K562 (cell line): Measurements from ENCODE around the gene PPP1R12B. TPM values are rescaled to one million over a fixed set of nuclear protein-coding genes. Genes with fewer than 3 reads are reported as not detected.

Experiments used
- ATAC-seq: fragments of 200-7000 bp; cut with Tn5 transposase; 3 replicates; pipeline ENCODE4 v1.9.1; 2020; ENCODE audit warnings: moderate library complexity
- BruUV-seq: library from RNA; stranded (reverse); fragments of 400-500 nt; replicated peaks from 2 replicates; lab custom pipeline; 2021; lab: Mats Ljungman, UMichigan
- CTCF ChIA-PET: fragments of 300-600 bp; formaldehyde crosslinking; extraction: SDS; loops from one replicate; lab custom pipeline; 2021; ENCODE audit warnings: low intra/inter-chr PET ratio; lab: Yijun Ruan, JAX
- POLR2A ChIA-PET: fragments of 300-600, 350-650 bp; sonication (Branson Sonifier 250); formaldehyde crosslinking; extraction: SDS; loops from one replicate; lab custom pipeline; 2021; ENCODE audit warnings: antibody characterized with exemption, inconsistent platforms; lab: Yijun Ruan, JAX
- DNase-seq, 4 experiments: peaks; one replicate each; pipeline versions ENCODE4 v3.0.0 to v3.0.0-alpha.2; 2011 to 2018; ENCODE audit warnings: low spot score in 3 of 4, mixed read lengths in 3 of 4; ENCODE audit errors: extremely low read depth in 1 of 4
- FAIRE-seq: peaks from 2 replicates; lab custom pipeline; 2011; peaks lifted over from hg19 to GRCh38; lab: Jason Lieb, UNC
- H2AFZ ChIP-seq: 2 replicates; pipeline ENCODE4 v1.6.0; 2011; ENCODE audit warnings: low read depth, low read length, control low read depth, inconsistent platforms
- H3K27ac ChIP-seq: fragments of 200-600 bp; 3 replicates; pipeline ENCODE4 v1.8.0; 2011; ENCODE audit warnings: low read depth, mild to moderate bottlenecking, control low read depth, inconsistent platforms, low read length, moderate library complexity, mixed read lengths; ENCODE audit errors: extremely low read depth
- H3K27me3 ChIP-seq, 2 experiments: fragments of 300-600 bp in 1 of 2; 2 replicates in 1 of 2; 3 replicates in 1 of 2; pipeline versions ENCODE4 v1.6.0 to v1.8.0; 2011; ENCODE audit warnings: inconsistent platforms in 2 of 2, low read length in 2 of 2, mild to moderate bottlenecking in 1 of 2, mixed read lengths in 1 of 2, moderate library complexity in 1 of 2; ENCODE audit not compliant: control insufficient read depth in 2 of 2, insufficient read depth in 2 of 2
- H3K36me3 ChIP-seq: fragments of 300-600 bp; 3 replicates; pipeline ENCODE4 v1.8.0; 2011; ENCODE audit warnings: mild to moderate bottlenecking, low read length, inconsistent platforms; ENCODE audit not compliant: control insufficient read depth, insufficient read depth
- H3K4me1 ChIP-seq, 2 experiments: fragments of 200-600 bp in 1 of 2; replicated peaks in 1 of 2; 2 replicates in 1 of 2; 3 replicates in 1 of 2; pipeline versions ENCODE4 v1.5.1 to v1.8.0; 2011; ENCODE audit warnings: inconsistent platforms in 2 of 2, low read length in 2 of 2, mild to moderate bottlenecking in 1 of 2, mixed read lengths in 1 of 2, moderate library complexity in 1 of 2; ENCODE audit not compliant: control insufficient read depth in 2 of 2, insufficient read depth in 2 of 2
- H3K4me2 ChIP-seq: 2 replicates; pipeline ENCODE4 v1.6.1; 2011; ENCODE audit warnings: low read length, control low read depth, inconsistent platforms, mixed read lengths; ENCODE audit not compliant: insufficient read depth
- H3K4me3 ChIP-seq: fragments of 200-600 bp; sonication (generic), shearing (Covaris generic); 2 replicates; pipeline ENCODE4 v1.5.1; 2016; ENCODE audit warnings: control low read depth, inconsistent platforms
- H3K79me2 ChIP-seq: fragments of 200-600 bp; 3 replicates; pipeline ENCODE4 v1.8.0; 2011; ENCODE audit warnings: low read length, inconsistent platforms; ENCODE audit not compliant: control insufficient read depth, insufficient read depth
- H3K9ac ChIP-seq, 2 experiments: 2 replicates each; pipeline versions ENCODE4 v1.6.0 to v1.6.1; 2011; ENCODE audit warnings: low read depth in 2 of 2, low read length in 2 of 2, control low read depth in 1 of 2, inconsistent platforms in 1 of 2, mild to moderate bottlenecking in 1 of 2, mixed read lengths in 1 of 2; ENCODE audit not compliant: insufficient read depth in 1 of 2
- H3K9me1 ChIP-seq: one replicate; pipeline ENCODE4 v1.6.0; 2011; ENCODE audit warnings: inconsistent platforms, mild to moderate bottlenecking, low read length, moderate library complexity; ENCODE audit not compliant: control insufficient read depth, insufficient read depth
- H3K9me3 ChIP-seq: replicated peaks from 2 replicates; pipeline ENCODE4 v1.5.1; 2011; ENCODE audit warnings: low read depth, low read length, inconsistent platforms; ENCODE audit not compliant: control insufficient read depth, insufficient read depth
- H4K20me1 ChIP-seq: replicated peaks from 2 replicates; pipeline ENCODE4 v1.6.1; 2011; ENCODE audit warnings: low read length, inconsistent platforms, mixed read lengths; ENCODE audit not compliant: control insufficient read depth, insufficient read depth
- E2F4 ChIP-seq: sonication (generic); formaldehyde crosslinking; IDR thresholded peaks from 2 replicates; pipeline ENCODE4 v1.8.0; 2022; ENCODE audit warnings: mild to moderate bottlenecking, low read depth, missing genetic modification reagents
- GATAD2A ChIP-seq: fragments of 450-650 bp; IDR thresholded peaks from 2 replicates; pipeline ENCODE4 v1.6.1; 2017
- MBD2 ChIP-seq: sonication (generic); IDR thresholded peaks from 2 replicates; pipeline ENCODE4 v1.6.1; 2016; ENCODE audit warnings: low read depth, borderline replicate concordance
- NONO ChIP-seq, 2 experiments: fragments of 200-400 bp in 1 of 2; fragments of 450-650 bp in 1 of 2; formaldehyde crosslinking in 1 of 2; IDR thresholded peaks; 2 replicates each; pipeline ENCODE4 v1.6.1; 2017; ENCODE audit warnings: low read depth in 2 of 2, mild to moderate bottlenecking in 2 of 2, moderate library complexity in 2 of 2, low read length in 1 of 2
- REST ChIP-seq, 2 experiments: fragments of 450-650 bp; formaldehyde crosslinking in 1 of 2; IDR thresholded peaks; 2 replicates each; pipeline versions ENCODE4 v1.4.0 to v1.6.1; 2014 to 2020; ENCODE audit warnings: mild to moderate bottlenecking in 2 of 2, borderline replicate concordance in 1 of 2, low read depth in 1 of 2
- WGBS: fragments of 100-300 bp; shearing (Covaris generic); methylation state at CpG from one replicate; pipeline ENCODE4 v1.1.6; 2016; ENCODE audit warnings: low coverage, mixed read lengths; ENCODE audit not compliant: insufficient coverage; ENCODE audit errors: missing lambda C conversion rate; 5-methylcytosine and 5-hydroxymethylcytosine counted together
- in situ Hi-C: fragments of 300-500 bp; cut with MboI; formaldehyde crosslinking; loops from 4 replicates; pipeline ENCODE4 v1.15.0; 2018; ENCODE audit warnings: inconsistent platforms, mixed read lengths
- intact Hi-C: fragments of 100-400 bp; cut with micrococcal nuclease; formaldehyde crosslinking; loops from 2 replicates; pipeline ENCODE4 v1.14.2; 2022
- polyA plus RNA-seq, 8 experiments: library from polyadenylated mRNA; depleted of rRNA in 4 of 8; stranded (reverse) in 5 of 8; unstranded in 3 of 8; fragments of >200 nt; fragmentation: Nextera tagmentation in 2 of 8; fragmentation: Illumina TruSeq in 1 of 8; extraction: Ambion mirVana in 2 of 8; extraction: Trizol in 1 of 8; gene quantifications; 2 replicates each; pipeline versions ENCODE4 v1.2.1 to v1.2.3, GENCODE V29; 2011 to 2014; ENCODE audit warnings: inconsistent platforms in 1 of 8, missing spikeins in 1 of 8
- total RNA-seq, 7 experiments: library from RNA; depleted of rRNA in 6 of 7; stranded (reverse); fragments of >200 nt in 6 of 7; fragmentation: Illumina TruSeq in 2 of 7; extraction: Trizol in 2 of 7; gene quantifications; 2 replicates each; pipeline versions ENCODE4 v1.2.1 to v1.2.3, GENCODE V29; 2011 to 2021; ENCODE audit warnings: low replicate concordance in 1 of 7
- TF ChIP-seq, protein P1 (sequence below): fragments of 450-650 bp; formaldehyde crosslinking; IDR thresholded peaks from 2 replicates; pipeline ENCODE4 v1.4.0; 2020; ENCODE audit warnings: mild to moderate bottlenecking, mixed read lengths
- TF ChIP-seq, protein P2 (sequence below): IDR thresholded peaks from 2 replicates; pipeline ENCODE4 v1.6.1; 2014; ENCODE audit warnings: antibody characterized with exemption

PPP1R12B gene
- total and polyA plus RNA-seq, 9 of the 15 experiments (the other 6 are each of a cell fraction or from before 2014, with no cell fraction given) = 0.73 to 16.9 (median 13.6) TPM

DNA sequence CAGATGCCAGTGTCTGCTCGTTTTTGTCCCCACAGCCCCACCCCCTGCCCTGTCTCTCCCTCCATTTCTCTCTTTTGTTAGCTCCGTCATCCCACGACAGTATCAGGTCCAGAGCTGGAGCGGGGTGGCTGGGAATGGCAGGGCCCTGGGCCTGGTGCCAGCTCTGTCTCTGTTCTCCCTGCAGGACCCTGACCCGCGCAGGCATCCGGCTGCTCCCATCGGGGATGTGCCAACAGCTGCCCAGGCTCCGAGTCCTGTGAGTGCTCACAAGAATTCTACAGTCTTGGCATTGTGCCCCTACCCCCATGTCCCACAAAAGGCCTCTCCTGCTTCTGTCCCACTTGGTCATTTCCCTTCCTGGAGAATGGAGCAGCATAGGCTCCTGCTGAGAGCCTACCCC lies 44.1 kb upstream of the PPP1R12B start:
- intact Hi-C loops = no loop called here
- Histone ChIP-seq H3K9me3 (no peaks in the 10 kb centered on the region), H3K4me2 (no peak overlapping the region), H3K9ac (no peak overlapping the region), H3K4me1 (no peaks in the 10 kb centered on the region), H2AFZ (no peak overlapping the region), H4K20me1 (peaks cover 8% of the 10 kb centered on the region), H3K4me3 (no peak overlapping the region), H3K27me3 (peaks cover 41 to 91% of the 10 kb centered on the region in 2 experiments), H3K36me3 (no peaks in the 10 kb centered on the region), H3K79me2 (no peaks in the 10 kb centered on the region), H3K27ac (no peak overlapping the region), H3K9me1 (peaks cover 5% of the 10 kb centered on the region)
- WGBS = 0% methylated on average over 9 of the region's 9 CpGs
- FAIRE-seq = no peak
- ATAC-seq = no peak
- ChIA-PET CTCF (no interaction called here), POLR2A (interaction anchor here (0.5 to 1.4 kb wide), 3 partner anchors 21 to 266 kb away, joined by 3 read pairs; no protein-coding TSS in a partner anchor)
- DNase-seq = no peak
- no TSS peak for BruUV-seq
- in situ Hi-C loops = loop anchor here (25.0 kb wide), 1 partner anchor 92 kb away; no protein-coding TSS in a partner anchor
- TF ChIP-seq E2F4 (CRISPR knock-in tag) (no peak), NONO (IDR thresholded peaks at IDR 0.05; ENCODE audit: low read depth in 2 of 2, low read length in 1 of 2) (no peak), REST (IDR thresholded peaks at IDR 0.05; ENCODE audit: borderline replicate concordance) (no peak), REST (CRISPR knock-in tag; IDR thresholded peaks at IDR 0.05; ENCODE audit: low read depth) (no peak), GATAD2A (no peak), MBD2 (no peak)
- TF ChIP-seq, protein P1, sequence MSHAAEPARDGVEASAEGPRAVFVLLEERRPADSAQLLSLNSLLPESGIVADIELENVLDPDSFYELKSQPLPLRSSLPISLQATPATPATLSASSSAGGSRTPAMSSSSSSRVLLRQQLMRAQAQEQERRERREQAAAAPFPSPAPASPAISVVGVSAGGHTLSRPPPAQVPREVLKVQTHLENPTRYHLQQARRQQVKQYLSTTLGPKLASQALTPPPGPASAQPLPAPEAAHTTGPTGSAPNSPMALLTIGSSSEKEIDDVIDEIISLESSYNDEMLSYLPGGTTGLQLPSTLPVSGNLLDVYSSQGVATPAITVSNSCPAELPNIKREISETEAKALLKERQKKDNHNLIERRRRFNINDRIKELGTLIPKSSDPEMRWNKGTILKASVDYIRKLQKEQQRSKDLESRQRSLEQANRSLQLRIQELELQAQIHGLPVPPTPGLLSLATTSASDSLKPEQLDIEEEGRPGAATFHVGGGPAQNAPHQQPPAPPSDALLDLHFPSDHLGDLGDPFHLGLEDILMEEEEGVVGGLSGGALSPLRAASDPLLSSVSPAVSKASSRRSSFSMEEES (CRISPR knock-in tag) = no peak
- TF ChIP-seq, protein P2, sequence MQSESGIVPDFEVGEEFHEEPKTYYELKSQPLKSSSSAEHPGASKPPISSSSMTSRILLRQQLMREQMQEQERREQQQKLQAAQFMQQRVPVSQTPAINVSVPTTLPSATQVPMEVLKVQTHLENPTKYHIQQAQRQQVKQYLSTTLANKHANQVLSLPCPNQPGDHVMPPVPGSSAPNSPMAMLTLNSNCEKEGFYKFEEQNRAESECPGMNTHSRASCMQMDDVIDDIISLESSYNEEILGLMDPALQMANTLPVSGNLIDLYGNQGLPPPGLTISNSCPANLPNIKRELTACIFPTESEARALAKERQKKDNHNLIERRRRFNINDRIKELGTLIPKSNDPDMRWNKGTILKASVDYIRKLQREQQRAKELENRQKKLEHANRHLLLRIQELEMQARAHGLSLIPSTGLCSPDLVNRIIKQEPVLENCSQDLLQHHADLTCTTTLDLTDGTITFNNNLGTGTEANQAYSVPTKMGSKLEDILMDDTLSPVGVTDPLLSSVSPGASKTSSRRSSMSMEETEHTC = no peak
